ENCODE measurements around the gene SLC6A5. TPM values are rescaled to one million over a fixed set of nuclear protein-coding genes. Genes with fewer than 3 reads are reported as not detected.
A peak's percentile ranks its signal among the peaks of the same experiment; 100 is the strongest.
"Not testable (repeated sequence)": the region's sequence is repeated elsewhere in the genome, so short reads cannot be mapped to it uniquely, and the experiment has no call there.

The SLC6A5 gene
- not detected for total RNA-seq

DNA sequence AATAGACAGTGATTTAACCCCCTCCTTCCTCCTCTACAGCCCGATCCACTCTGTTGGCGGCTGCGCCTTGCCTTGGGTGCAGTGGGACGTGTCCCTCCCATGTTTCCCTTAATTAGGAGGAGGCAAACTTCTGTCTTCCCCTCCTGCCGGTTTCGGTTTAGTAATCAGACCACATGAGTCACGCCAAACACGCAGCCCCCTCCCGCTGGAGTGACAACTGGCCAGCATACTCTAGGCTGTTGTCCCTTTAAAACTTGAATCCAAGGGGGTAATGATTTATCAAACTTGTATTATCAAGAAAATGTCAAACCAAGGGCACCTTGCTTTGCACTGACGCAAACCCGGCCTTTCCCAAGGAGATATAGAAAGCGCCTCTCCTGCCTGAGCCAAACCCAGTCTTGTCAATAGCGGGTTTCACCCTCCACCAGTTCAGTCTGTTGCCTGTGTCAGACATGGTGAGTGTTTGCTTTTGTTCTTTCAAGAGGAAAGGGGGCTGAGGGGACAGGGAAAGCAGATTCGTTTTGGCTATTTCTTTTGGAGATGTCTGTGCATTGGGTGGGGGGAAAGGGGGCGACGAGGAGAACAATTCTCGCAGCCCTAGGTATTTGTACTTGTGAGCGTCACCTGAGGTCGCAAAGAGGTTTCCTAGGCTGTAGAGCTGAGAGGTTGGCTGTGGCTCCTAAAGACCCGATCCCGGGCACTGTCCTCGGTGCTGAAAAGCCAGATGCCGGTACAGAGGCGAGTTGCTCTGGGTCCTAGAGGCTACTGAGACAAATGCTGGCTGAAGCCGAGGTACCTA lies at the start of gene SLC6A5:
TSS of gene SLC6A5 (plus strand) at position 388 of the 799 bp plus-strand sequence. CDS start at position 453, 65 bp downstream.
- Mint-ChIP-seq H3K4me3 (no peak within 1 kb of the TSS), H3K36me3 (ENCODE audit: low read depth) (peaks cover 2% of the 10 kb centered on the region), H3K27me3 (ENCODE audit: low read depth) (peaks cover 87% of the 10 kb centered on the region), H3K9me3 (ENCODE audit: insufficient read depth) (peaks cover 9% of the 10 kb centered on the region), H3K4me1 (ENCODE audit: low read depth) (peaks cover 4% of the 10 kb centered on the region), H3K27ac (no peak within 1 kb of the TSS)
- ChIA-PET POLR2A (no interaction called here), CTCF (no interaction called here)
- DNase-seq (peak; percentile 59), ATAC-seq (no peak)

DNA sequence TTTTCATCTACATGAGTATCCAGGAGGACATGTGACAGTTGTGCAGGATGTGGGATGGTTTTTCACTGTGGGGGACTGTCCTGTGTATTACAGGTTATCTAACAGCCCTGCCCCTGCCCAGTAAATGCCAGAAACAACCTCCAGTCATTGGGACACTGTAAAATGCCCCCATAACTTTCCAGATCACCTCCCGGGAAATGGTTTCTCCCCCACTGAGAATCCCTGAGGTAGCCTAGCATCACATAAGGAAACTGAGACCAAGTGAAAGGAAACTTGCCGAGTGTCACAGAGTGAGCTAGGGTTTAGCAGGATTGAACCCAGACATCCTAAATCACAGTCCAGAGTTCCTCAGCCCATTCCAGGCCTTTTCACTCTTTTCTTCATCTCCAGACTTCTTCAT lies 48.3 kb upstream of the SLC6A5 start:
- H3K27ac Mint-ChIP-seq: no peak overlapping the region
- no peak for ATAC-seq
- no peaks in the 10 kb centered on the region for H3K9me3 Mint-ChIP-seq (ENCODE audit: insufficient read depth)
- H3K4me1 Mint-ChIP-seq (ENCODE audit: low read depth): no peaks in the 10 kb centered on the region
- no peaks in the 10 kb centered on the region for H3K36me3 Mint-ChIP-seq (ENCODE audit: low read depth)
- H3K4me3 Mint-ChIP-seq: no peak overlapping the region
- POLR2A ChIA-PET: no interaction called here
- CTCF ChIA-PET: no interaction called here
- no peaks in the 10 kb centered on the region for H3K27me3 Mint-ChIP-seq (ENCODE audit: low read depth)
- DNase-seq: no peak

DNA sequence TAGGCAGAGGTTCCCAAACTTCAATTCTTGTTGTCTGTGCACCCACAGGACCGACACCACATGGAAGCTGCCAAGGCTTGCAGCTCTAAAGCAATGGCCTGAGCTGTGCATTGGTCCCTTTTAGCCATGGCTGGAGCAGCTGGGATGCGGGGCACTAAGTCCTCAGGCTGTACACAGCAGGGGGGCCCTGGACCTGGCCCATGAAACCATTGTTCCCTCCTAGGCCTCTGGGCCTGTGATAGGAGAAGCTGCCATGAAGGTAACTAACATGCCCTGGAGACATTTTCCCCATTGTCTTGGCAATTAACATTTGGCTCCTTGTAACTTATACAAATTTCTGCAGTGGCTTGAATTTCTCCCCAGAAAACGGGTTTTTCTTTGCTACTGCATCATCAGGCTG lies 43.6 kb upstream of the SLC6A5 start:
- no peak for DNase-seq
- CTCF ChIA-PET: no interaction called here
- no peak overlapping the region for H3K27ac Mint-ChIP-seq
- no peaks in the 10 kb centered on the region for H3K4me1 Mint-ChIP-seq (ENCODE audit: low read depth)
- H3K9me3 Mint-ChIP-seq (ENCODE audit: insufficient read depth): no peaks in the 10 kb centered on the region
- no peaks in the 10 kb centered on the region for H3K36me3 Mint-ChIP-seq (ENCODE audit: low read depth)
- ATAC-seq: no peak
- H3K4me3 Mint-ChIP-seq: no peak overlapping the region
- POLR2A ChIA-PET: no interaction called here
- H3K27me3 Mint-ChIP-seq (ENCODE audit: low read depth): peaks cover 1% of the 10 kb centered on the region

DNA sequence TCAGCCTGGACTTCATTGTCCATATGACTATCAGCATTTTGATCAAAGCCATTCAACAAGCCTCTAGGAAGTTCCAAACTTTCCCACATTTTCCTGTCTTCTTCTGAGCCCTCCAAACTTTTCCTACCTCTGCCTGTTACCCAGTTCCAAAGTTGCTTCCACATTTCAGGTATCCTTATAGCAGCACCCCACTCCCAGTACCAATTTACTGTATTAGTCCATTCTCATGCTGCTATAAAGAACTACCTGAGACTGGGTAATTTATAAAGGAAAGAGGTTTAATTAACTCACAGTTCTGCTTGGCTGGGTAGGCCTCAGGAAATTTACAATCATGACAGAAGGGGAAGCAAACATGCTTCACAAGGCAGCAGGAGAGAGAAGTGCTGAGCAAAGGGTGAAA lies 43.0 kb upstream of the SLC6A5 start:
- ATAC-seq; H3K27ac Mint-ChIP-seq; H3K36me3 Mint-ChIP-seq (ENCODE audit: low read depth); H3K27me3 Mint-ChIP-seq (ENCODE audit: low read depth); H3K4me3 Mint-ChIP-seq; H3K4me1 Mint-ChIP-seq (ENCODE audit: low read depth); CTCF ChIA-PET; POLR2A ChIA-PET; H3K9me3 Mint-ChIP-seq (ENCODE audit: insufficient read depth); DNase-seq: not testable (repeated sequence)

DNA sequence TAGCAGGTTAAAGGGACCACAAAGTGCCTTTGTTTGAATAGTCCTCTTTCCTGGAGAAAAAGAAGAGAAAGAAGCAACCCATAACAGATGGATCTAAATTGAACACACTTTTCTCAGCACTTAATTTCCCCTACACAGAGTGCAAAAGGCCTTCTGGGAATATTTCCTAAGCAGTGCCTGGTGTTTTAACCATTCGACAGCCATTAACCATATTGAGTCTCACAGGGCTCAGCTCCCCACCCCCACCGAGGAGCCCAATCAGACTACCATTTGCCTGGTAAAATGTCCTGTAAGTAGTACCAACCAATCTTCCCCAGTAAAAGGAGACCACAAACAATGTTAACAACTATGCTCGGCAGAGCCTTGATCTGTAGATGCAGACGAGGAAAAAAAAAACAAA lies 40.7 kb upstream of the SLC6A5 start:
- POLR2A ChIA-PET: no interaction called here
- no peak overlapping the region for H3K4me3 Mint-ChIP-seq
- no peak overlapping the region for H3K27ac Mint-ChIP-seq
- H3K9me3 Mint-ChIP-seq (ENCODE audit: insufficient read depth): no peaks in the 10 kb centered on the region
- no peak for DNase-seq
- ATAC-seq: no peak
- H3K4me1 Mint-ChIP-seq (ENCODE audit: low read depth): no peaks in the 10 kb centered on the region
- peaks cover 7% of the 10 kb centered on the region for H3K27me3 Mint-ChIP-seq (ENCODE audit: low read depth)
- CTCF ChIA-PET: no interaction called here
- no peaks in the 10 kb centered on the region for H3K36me3 Mint-ChIP-seq (ENCODE audit: low read depth)

DNA sequence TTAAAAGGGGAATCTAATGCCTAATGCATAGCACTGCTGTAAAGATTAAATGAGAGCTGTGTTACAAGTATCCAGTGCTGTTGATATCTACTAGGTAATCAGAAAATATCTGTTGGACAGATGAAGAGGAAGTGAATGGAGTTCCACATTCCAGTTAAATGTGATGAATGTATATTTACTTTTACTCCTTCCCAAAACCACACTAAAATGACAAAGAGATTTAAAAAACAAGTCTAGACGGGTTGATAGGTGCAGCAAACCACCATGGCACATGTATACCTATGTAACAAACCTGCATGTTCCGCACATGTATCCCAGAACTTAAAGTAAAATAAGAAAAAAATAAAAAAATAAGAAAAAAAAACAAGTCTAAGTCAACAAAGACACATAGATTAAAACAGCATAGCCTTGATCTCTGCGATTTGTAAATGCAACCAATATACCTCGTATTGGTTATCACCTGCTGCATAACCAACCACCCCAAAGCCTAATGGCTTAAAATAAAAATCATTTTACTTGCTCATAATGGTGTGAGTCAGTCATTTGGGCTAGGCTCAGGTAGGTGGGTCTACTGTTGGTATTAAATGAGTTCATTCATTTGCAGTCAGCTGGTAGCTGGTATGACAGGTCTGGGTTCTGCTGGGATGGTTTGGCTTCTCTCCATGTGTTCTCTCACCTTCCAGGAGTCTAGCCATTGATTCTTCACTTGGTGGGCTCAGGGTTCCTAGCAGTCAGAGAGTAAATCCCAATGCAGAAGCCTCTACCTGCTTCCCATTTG lies 39.7 kb upstream of the SLC6A5 start:
- Mint-ChIP-seq H3K9me3 (ENCODE audit: insufficient read depth) (no peaks in the 10 kb centered on the region), H3K27me3 (ENCODE audit: low read depth) (peaks cover 10% of the 10 kb centered on the region), H3K36me3 (ENCODE audit: low read depth) (no peaks in the 10 kb centered on the region), H3K4me3 (no peak overlapping the region), H3K27ac (no peak overlapping the region), H3K4me1 (ENCODE audit: low read depth) (no peaks in the 10 kb centered on the region)
- ChIA-PET CTCF (no interaction called here), POLR2A (no interaction called here)
- no peak for DNase-seq
- no peak for ATAC-seq

DNA sequence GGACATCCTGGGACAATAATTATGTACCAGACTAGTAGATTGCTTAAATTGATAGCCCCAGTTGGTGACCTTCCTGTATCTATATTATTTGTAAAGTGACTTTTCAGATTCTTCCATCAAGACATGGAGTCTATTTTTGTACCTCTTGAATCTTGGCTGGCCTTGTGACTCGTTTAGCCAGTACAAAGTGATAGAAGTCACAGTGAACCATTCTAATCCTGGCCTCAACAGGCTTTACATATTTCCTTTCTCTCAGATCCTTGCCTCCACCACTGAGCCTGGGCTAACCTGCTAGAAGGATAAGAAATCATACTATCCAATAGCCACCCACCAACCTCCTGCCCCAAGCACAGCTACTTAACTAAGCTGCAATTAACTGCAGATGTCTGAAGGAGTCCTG lies 37.5 kb upstream of the SLC6A5 start:
- no peak for ATAC-seq
- Mint-ChIP-seq H3K36me3 (ENCODE audit: low read depth) (no peaks in the 10 kb centered on the region), H3K4me3 (no peak overlapping the region), H3K27ac (no peak overlapping the region), H3K9me3 (ENCODE audit: insufficient read depth) (no peaks in the 10 kb centered on the region), H3K4me1 (ENCODE audit: low read depth) (no peaks in the 10 kb centered on the region), H3K27me3 (ENCODE audit: low read depth) (peaks cover 10% of the 10 kb centered on the region)
- ChIA-PET CTCF (no interaction called here), POLR2A (no interaction called here)
- DNase-seq: no peak

DNA sequence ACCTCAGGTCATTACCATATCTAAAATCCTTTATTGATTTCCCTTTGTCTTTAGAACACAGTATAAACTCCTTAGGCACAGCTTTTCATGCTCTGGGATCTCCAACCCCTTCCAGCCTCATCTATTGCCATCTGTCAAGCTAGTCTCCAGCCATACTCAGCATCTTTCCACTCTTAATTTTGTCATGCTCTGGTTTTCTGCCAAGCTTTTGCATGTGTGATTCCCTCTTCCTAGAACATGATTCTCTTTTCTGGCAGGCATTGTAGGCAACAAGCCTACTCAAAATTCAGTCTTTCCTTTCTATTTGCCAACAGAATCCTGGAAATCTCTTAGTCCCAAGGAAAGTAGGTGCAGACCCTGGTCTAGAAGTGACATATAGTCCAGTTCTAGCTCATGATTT lies 35.5 kb upstream of the SLC6A5 start:
- ATAC-seq (no peak), DNase-seq (no peak)
- Mint-ChIP-seq H3K9me3 (ENCODE audit: insufficient read depth) (no peaks in the 10 kb centered on the region), H3K4me1 (ENCODE audit: low read depth) (no peaks in the 10 kb centered on the region), H3K4me3 (no peak overlapping the region), H3K27me3 (ENCODE audit: low read depth) (peaks cover 10% of the 10 kb centered on the region), H3K27ac (no peak overlapping the region), H3K36me3 (ENCODE audit: low read depth) (no peaks in the 10 kb centered on the region)
- CTCF ChIA-PET: no interaction called here
- POLR2A ChIA-PET: no interaction called here

DNA sequence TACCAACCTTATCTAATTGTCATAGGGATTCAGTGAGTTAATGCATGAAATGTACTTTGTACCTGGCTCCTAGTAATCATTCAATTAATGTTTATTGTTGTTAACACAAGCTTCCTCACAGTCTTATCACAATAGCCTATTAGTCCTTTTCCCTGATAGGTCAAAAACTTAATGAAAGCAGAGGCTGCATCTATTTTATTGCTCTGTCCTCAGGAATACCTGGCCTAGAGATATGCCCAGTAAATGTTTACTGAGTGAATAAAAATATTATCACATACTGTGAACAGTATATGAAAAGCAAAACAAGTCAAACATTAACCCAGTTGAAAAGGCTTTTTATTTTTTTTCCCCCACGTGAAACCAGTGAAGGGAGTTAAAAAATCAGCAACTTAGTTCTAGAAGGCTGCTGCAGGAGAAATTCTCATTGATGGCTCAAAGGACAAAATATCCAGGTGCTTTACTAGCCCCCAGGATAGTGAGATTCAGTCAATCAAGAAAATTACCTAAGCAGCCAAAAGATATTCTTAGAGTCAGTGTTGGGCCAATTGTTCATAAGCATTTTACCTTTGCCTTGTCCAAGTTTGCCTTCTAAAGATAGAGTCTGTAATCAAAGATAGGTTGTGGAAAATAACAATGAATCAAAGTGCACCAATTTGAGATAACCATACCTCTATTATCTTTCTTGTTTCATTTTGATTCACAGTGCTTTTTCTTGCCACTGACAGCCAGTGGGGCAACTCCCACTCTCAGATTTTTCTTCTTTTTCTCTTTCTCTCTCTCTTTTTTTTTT lies 34.4 kb upstream of the SLC6A5 start:
- ChIA-PET POLR2A (no interaction called here), CTCF (no interaction called here)
- Mint-ChIP-seq H3K4me3 (no peak overlapping the region), H3K27ac (no peak overlapping the region), H3K27me3 (ENCODE audit: low read depth) (peaks cover 9% of the 10 kb centered on the region), H3K9me3 (ENCODE audit: insufficient read depth) (no peaks in the 10 kb centered on the region), H3K4me1 (ENCODE audit: low read depth) (no peaks in the 10 kb centered on the region), H3K36me3 (ENCODE audit: low read depth) (no peaks in the 10 kb centered on the region)
- DNase-seq (no peak), ATAC-seq (no peak)

DNA sequence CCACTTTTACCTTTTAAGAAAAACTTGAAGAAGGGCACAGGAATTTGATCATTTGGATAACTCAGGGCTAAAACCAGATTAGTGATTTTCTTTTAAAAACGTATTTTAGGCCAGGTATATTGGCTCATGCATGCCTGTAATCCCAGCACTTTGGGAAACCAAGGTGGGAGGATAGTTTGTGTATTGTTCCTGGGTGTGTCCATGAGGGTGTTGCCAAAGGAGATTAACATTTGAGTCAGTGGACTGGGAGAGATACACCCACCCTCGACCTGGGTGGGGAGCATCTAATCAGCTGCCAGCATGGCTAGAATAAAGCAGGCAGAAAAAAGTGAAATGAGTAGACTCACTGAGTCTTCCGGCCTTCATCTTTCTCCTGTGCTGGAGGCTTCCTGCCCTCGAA lies 33.3 kb upstream of the SLC6A5 start:
- H3K36me3 Mint-ChIP-seq (ENCODE audit: low read depth); H3K4me1 Mint-ChIP-seq (ENCODE audit: low read depth); DNase-seq; H3K27me3 Mint-ChIP-seq (ENCODE audit: low read depth); H3K4me3 Mint-ChIP-seq; H3K9me3 Mint-ChIP-seq (ENCODE audit: insufficient read depth); CTCF ChIA-PET; POLR2A ChIA-PET; ATAC-seq; H3K27ac Mint-ChIP-seq: not testable (repeated sequence)

DNA sequence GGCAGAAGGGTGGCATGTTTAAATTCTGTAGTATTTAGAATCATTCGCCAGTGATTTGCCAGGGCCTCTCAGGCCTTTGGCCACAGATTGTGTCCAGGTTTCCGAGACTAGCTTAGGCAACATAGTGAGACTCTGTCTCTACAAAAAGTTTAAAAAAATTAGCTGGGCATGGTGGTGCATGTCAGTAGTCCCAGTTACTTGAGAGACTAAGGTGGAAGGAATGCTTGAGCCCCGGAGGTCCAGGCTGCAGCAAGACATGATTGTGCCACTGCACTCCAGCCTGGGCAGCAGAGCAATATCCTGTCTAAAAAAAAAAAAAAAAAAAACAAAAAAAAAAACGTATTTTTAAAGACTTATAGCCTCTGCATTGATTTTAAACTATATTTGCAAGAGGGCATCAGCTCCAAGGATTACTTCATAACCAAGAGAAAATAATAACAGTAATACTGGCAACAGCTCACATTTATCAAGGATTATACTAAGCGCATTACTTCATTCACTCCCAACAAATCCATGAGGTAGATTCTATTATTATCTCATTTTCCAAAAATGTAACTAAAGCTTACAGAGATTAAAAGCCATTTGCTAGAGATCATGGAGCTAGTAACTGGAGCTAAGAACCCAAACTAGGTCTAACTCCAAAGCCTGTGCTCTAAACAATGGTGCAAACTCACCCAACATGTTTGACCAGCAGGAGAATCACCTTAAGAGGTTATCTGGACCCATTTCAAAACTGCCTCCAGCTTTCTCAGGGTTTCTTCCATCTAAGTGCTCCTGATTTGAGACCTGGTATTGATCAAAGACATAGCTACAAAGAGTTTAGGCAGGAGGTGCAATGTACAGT lies 32.6 kb upstream of the SLC6A5 start:
- DNase-seq (no peak), ATAC-seq (no peak)
- no peak overlapping the region for H3K27ac Mint-ChIP-seq
- no peaks in the 10 kb centered on the region for H3K4me1 Mint-ChIP-seq (ENCODE audit: low read depth)
- ChIA-PET POLR2A (no interaction called here), CTCF (no interaction called here)
- H3K36me3 Mint-ChIP-seq (ENCODE audit: low read depth): no peaks in the 10 kb centered on the region
- H3K4me3 Mint-ChIP-seq: no peak overlapping the region
- H3K27me3 Mint-ChIP-seq (ENCODE audit: low read depth): peaks cover 7% of the 10 kb centered on the region
- H3K9me3 Mint-ChIP-seq (ENCODE audit: insufficient read depth): no peaks in the 10 kb centered on the region

All from activated CD8-positive, alpha-beta T cell treated with anti-CD3 and anti-CD28 coated beads, Interleukin-2, amount 10 ng/mL, durations not matched to agents 7 days and 5 days (primary cell).